HG03066 (cell line): ENCODE measurements around the gene NFIA.

Experiments
- ATAC-seq: cut with Tn5 transposase; IDR thresholded peaks from one replicate; pipeline ENCODE4 v1.9.1; 2021; ENCODE audit warnings: low read depth; ENCODE audit not compliant: unreplicated experiment

NFIA gene

GRCh38 chr1:61098906-61099437 is 16.6 kb downstream of the NFIA start:
- ATAC-seq = no peak

GRCh38 chr1:61100578-61100977 is 18.2 kb downstream of the NFIA start:
- ATAC-seq = no peak

GRCh38 chr1:61101536-61101935 is 19.2 kb downstream of the NFIA start:
- no peak for ATAC-seq

- no peak for ATAC-seq
Measured at GRCh38 chr1:61102041-61102440, 19.7 kb downstream of the NFIA start.

- ATAC-seq = no peak
Measured at GRCh38 chr1:61102621-61103020, 20.3 kb downstream of the NFIA start.

GRCh38 chr1:61104220-61104671 is 21.9 kb downstream of the NFIA start:
- ATAC-seq = no peak

GRCh38 chr1:61107638-61108037 is 25.3 kb downstream of the NFIA start:
- ATAC-seq = no peak

GRCh38 chr1:61109158-61109557 is 26.8 kb downstream of the NFIA start:
- ATAC-seq = no peak

GRCh38 chr1:61109910-61110309 is 27.5 kb downstream of the NFIA start:
- no peak for ATAC-seq

- no peak for ATAC-seq
Measured at GRCh38 chr1:61110554-61110953, 28.2 kb downstream of the NFIA start.

- ATAC-seq = no peak
Measured at GRCh38 chr1:61111084-61112004, 29.0 kb downstream of the NFIA start.

GRCh38 chr1:61114178-61114870 is 32.0 kb downstream of the NFIA start:
- no peak for ATAC-seq

GRCh38 chr1:61115436-61115835 is 33.1 kb downstream of the NFIA start:
- ATAC-seq = no peak

- no peak for ATAC-seq
Measured at GRCh38 chr1:61116421-61116820, 34.1 kb downstream of the NFIA start.

GRCh38 chr1:61117283-61117682 is 34.9 kb downstream of the NFIA start:
- no peak for ATAC-seq

- ATAC-seq = no peak
Measured at GRCh38 chr1:61119085-61119484, 36.7 kb downstream of the NFIA start.

GRCh38 chr1:61120246-61120840 is 38.0 kb downstream of the NFIA start:
- no peak for ATAC-seq

- ATAC-seq = no peak
Measured at GRCh38 chr1:61120998-61121397, 38.6 kb downstream of the NFIA start.

GRCh38 chr1:61121631-61122030 is 39.3 kb downstream of the NFIA start:
- no peak for ATAC-seq

- ATAC-seq = no peak
Measured at GRCh38 chr1:61122389-61122788, 40.0 kb downstream of the NFIA start.

- no peak for ATAC-seq
Measured at GRCh38 chr1:61123326-61123725, 41.0 kb downstream of the NFIA start.
